ENCODE measurements around the gene L3MBTL1.

The L3MBTL1 gene

GRCh38 chr20:43536041-43536816, 28.7 kb downstream of the L3MBTL1 start:
- no peak for DNase-seq

GRCh38 chr20:43536817-43537440, 29.4 kb downstream of the L3MBTL1 start:
- DNase-seq = no peak

GRCh38 chr20:43537921-43538877, 30.7 kb downstream of the L3MBTL1 start:
- DNase-seq = peak; percentile 35

- DNase-seq = no peak
Measured at GRCh38 chr20:43538878-43539700, 31.6 kb downstream of the L3MBTL1 start.

- DNase-seq = no peak
Measured at GRCh38 chr20:43539975-43540672, 32.6 kb downstream of the L3MBTL1 start.

GRCh38 chr20:43540673-43541060, 33.2 kb downstream of the L3MBTL1 start:
- DNase-seq = no peak

- DNase-seq = no peak
Measured at GRCh38 chr20:43541214-43541613, 33.7 kb downstream of the L3MBTL1 start.

GRCh38 chr20:43542161-43542560, 34.7 kb downstream of the L3MBTL1 start:
- DNase-seq = no peak

GRCh38 chr20:43542674-43543073, 35.2 kb downstream of the L3MBTL1 start:
- no peak for DNase-seq

- no peak for DNase-seq
Measured at GRCh38 chr20:43543138-43543537, 35.6 kb downstream of the L3MBTL1 start.

- DNase-seq = no peak
Measured at GRCh38 chr20:43544501-43544900, 37.0 kb downstream of the L3MBTL1 start.

- no peak for DNase-seq
Measured at GRCh38 chr20:43545837-43546578, 38.5 kb downstream of the L3MBTL1 start.

GRCh38 chr20:43548273-43548880, 40.9 kb downstream of the L3MBTL1 start:
- DNase-seq = no peak

GRCh38 chr20:43549416-43550065, 42.0 kb downstream of the L3MBTL1 start:
- no peak for DNase-seq

- no peak for DNase-seq
Measured at GRCh38 chr20:43550456-43550855, 43.0 kb downstream of the L3MBTL1 start.

- DNase-seq = no peak
Measured at GRCh38 chr20:43554369-43554768, 46.9 kb downstream of the L3MBTL1 start.

GRCh38 chr20:43558412-43559146, 51.1 kb downstream of the L3MBTL1 start, which contains the start of gene SGK2:
SGK2 (plus strand) TSS chr20:43559027; CDS start chr20:43566496, 7,469 bp downstream.
- no peak for DNase-seq

GRCh38 chr20:43559147-43559987, 51.9 kb downstream of the L3MBTL1 start:
- no peak for DNase-seq
